Left renal pelvis (tissue), 4 donors: ENCODE data around the gene LOXL3. TPM values are rescaled to one million over a fixed set of nuclear protein-coding genes. Genes with fewer than 3 reads are reported as not detected.
A peak's percentile ranks its signal among the peaks of the same experiment; 100 is the strongest.

Experiments
- DNase-seq, 4 donors: peaks; one replicate each; pipeline ENCODE4 v3.0.0-alpha.2; 2013; ENCODE audit warnings: low read depth in 4 of 4, low spot score in 3 of 4
- polyA plus RNA-seq, 4 donors: library from polyadenylated mRNA; unstranded; fragments of 120-200 nt; gene quantifications; one replicate each; pipeline ENCODE4 v1.2.1, GENCODE V29; 2013; ENCODE audit not compliant: insufficient read length in 4 of 4

The LOXL3 gene
- polyA plus RNA-seq, 4 donors: 9.2 to 11.4 (median 9.6) TPM

- peak; percentile 95 to 98 (median 98) for DNase-seq
These were observed 24.1 kb downstream of the LOXL3 start, which contains the start of the genes AUP1 and HTRA2 for GRCh38 chr2:74529357-74530238. Gene AUP1, minus strand, starts transcription at chr2:74529706. Its CDS starts 77 bp downstream, at chr2:74529629. Gene HTRA2, plus strand, starts transcription at chr2:74529933. Its CDS starts 74 bp downstream, at chr2:74530007.

- no peak for DNase-seq
These were observed 25.0 kb downstream of the LOXL3 start for GRCh38 chr2:74528600-74529356.

GRCh38 chr2:74527741-74528140 lies 26.0 kb downstream of the LOXL3 start:
- no peak for DNase-seq

GRCh38 chr2:74526649-74527230 lies 27.0 kb downstream of the LOXL3 start:
- no peak for DNase-seq

GRCh38 chr2:74525717-74526648 lies 27.8 kb downstream of the LOXL3 start, which contains the start of gene DQX1:
Gene DQX1, minus strand, starts transcription at chr2:74526231. Its CDS starts 502 bp downstream, at chr2:74525729.
- DNase-seq: no peak

GRCh38 chr2:74524955-74525716 lies 28.6 kb downstream of the LOXL3 start:
- DNase-seq: no peak

- DNase-seq: no peak
These were observed 29.7 kb downstream of the LOXL3 start for GRCh38 chr2:74524005-74524404.

- no peak for DNase-seq
These were observed 31.2 kb downstream of the LOXL3 start for GRCh38 chr2:74522516-74522915.

GRCh38 chr2:74516650-74517049 lies 37.1 kb downstream of the LOXL3 start:
- DNase-seq: no peak

- no peak for DNase-seq
These were observed 37.6 kb downstream of the LOXL3 start for GRCh38 chr2:74515981-74516633.

GRCh38 chr2:74515271-74515980 lies 38.3 kb downstream of the LOXL3 start:
- no peak for DNase-seq

- no peak for DNase-seq
These were observed 39.1 kb downstream of the LOXL3 start, which contains the start of gene TLX2 for GRCh38 chr2:74514368-74515270. Gene TLX2, plus strand, starts transcription at chr2:74514450. Its CDS starts 357 bp downstream, at chr2:74514807.

- DNase-seq: no peak
These were observed 40.0 kb downstream of the LOXL3 start for GRCh38 chr2:74513605-74514367.

- no peak for DNase-seq
These were observed 40.8 kb downstream of the LOXL3 start for GRCh38 chr2:74512744-74513604.
